ENCODE measurements around the gene VSIG10L.

VSIG10L gene

DNA sequence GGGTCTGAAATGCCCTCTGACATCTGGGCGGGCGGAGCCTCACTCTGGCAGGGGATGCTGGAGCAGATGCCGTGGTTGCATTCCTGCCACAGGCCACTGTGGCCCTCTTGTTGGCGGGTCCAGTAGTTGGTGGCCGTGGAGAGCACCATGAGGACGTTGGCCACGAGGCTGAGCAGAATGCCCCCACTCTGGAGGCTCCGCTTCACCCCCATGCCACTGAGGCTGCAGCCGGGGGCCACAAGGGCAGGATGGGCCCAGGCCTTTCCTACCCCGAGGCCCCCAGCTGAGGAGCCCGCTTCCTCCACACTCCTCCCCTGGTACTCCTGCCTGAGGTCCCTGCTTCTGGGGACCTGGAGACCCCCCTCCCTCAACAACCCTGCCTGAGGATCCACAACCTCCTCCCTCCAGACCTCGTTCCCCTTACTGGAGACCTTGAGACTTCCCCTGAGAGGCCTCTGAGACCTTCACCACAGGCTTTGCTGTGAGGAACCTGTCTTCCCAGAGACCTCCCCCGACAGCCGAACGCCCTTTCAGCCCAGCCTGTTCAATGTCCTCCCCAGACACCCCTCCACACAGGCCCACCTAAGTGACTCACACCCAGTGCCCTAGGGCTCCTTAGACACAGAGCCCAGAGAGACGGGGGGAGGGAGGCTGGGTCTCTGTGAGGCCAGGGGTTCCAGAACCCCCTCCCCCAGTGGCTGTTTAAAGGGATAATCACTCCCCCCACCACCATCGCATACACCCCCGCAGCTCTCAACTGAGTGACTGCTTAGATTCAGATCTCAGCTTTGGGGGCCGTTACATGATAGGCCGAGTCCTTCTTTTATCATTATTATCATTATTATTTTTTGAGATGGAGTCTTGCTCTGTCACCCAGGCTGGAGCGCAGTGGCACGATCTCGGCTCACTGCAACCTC lies 26.7 kb upstream of the VSIG10L start, which contains the start of gene CLDND2:
Gene CLDND2 (minus strand): TSS at position 638 of the 917 bp plus-strand sequence. CDS start 426 bp downstream, at position 212.
- TF ChIP-seq GATA3 (IDR thresholded peaks at IDR 0.05; ENCODE audit: low read depth, low read length) = no peak

GRCh38 chr19:51367565-51368365 lies 25.8 kb upstream of the VSIG10L start:
- no peak for TF ChIP-seq GATA2 (IDR thresholded peaks at IDR 0.05; ENCODE audit: low read depth, low read length)
- TF ChIP-seq GATA3 (IDR thresholded peaks at IDR 0.05; ENCODE audit: low read depth, low read length) = no peak

DNA sequence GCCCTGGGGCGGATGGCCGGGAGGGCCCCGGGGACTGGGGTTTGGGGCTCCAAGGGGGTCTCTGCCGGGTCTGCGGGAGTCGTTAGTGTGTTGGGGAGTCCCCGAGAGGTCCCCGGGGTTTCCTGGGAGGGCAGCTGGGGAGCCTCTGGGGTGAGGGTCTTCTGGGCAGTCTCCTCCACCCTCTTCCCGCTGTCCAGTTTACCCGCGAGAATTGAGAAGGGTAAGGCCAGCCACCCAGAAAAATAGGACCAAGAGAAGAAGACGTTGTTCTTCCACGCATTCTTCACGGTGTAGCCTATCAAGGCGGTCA lies 25.3 kb upstream of the VSIG10L start:
- TF ChIP-seq GATA2 (IDR thresholded peaks at IDR 0.05; ENCODE audit: low read depth, low read length) = no peak
- no peak for TF ChIP-seq GATA3 (IDR thresholded peaks at IDR 0.05; ENCODE audit: low read depth, low read length)

DNA sequence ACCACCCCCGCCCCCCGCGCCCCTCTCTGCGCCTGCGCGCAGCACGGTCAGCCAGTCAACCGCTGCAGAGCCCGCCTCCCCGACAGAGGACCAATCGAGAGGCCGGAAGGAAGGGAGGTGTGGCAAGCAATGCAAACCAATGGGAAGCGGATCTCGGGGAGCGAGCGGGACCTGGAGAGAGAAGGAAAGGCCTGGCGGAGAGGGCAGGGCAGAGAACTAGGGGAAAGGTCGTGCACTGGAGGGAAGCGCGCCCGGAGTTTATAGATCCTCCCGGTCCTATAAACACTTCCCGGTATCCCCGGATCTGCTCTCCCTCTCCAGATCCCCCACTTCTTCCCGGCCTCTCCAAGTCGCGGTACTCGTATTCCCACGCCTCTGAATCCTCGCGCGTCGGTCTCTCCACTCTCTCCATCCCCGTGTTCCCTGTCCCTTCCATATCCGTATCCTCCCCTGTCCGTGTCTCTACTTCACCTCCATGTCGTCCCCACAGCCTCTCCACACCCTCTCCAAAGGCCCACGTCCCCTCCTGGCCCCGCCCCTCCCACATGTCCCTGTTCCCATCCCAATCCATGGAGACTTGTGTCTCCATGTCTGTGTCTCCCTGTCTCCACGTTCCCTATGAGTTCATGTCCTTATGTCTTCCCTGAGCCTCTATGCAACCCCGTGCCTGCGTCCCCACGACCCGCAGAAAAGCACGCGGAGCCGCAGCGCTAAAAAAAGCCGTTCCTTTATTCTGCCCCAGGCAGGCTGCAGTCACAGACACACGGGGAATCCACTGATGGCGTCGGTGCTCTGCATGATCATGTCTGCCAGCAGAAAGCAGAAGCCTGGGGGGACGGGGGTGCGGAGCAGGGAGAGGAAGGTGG lies 24.7 kb upstream of the VSIG10L start:
- no peak for TF ChIP-seq GATA3 (IDR thresholded peaks at IDR 0.05; ENCODE audit: low read depth, low read length)
- no peak for TF ChIP-seq GATA2 (IDR thresholded peaks at IDR 0.05; ENCODE audit: low read depth, low read length)

DNA sequence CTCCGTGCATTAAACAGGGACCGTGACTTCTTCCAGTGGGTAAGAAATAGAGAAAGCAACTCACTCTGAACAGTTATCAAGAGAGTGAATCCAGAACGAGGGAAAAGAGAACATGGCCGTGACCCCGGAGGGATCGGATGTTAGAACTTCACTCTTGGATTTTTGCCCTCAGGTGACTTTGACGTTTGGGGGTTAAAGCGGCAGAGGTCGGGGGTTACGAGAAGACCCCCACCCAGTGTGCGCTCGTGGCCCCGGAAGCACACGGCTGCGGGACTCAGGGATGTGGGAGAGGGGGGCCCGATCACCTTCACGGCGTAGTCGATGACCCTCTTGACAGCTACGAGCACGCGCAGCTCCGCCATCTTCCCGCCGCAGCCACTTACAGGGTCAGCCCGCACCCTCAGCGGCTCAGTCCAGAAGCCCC lies 24.0 kb upstream of the VSIG10L start, which contains the start of gene ETFB:
Gene ETFB (minus strand): TSS at position 424 of the 424 bp plus-strand sequence. CDS start 62 bp downstream, at position 362.
- TF ChIP-seq GATA2 (IDR thresholded peaks at IDR 0.05; ENCODE audit: low read depth, low read length) (no peak), GATA3 (IDR thresholded peaks at IDR 0.05; ENCODE audit: low read depth, low read length) (no peak)

DNA sequence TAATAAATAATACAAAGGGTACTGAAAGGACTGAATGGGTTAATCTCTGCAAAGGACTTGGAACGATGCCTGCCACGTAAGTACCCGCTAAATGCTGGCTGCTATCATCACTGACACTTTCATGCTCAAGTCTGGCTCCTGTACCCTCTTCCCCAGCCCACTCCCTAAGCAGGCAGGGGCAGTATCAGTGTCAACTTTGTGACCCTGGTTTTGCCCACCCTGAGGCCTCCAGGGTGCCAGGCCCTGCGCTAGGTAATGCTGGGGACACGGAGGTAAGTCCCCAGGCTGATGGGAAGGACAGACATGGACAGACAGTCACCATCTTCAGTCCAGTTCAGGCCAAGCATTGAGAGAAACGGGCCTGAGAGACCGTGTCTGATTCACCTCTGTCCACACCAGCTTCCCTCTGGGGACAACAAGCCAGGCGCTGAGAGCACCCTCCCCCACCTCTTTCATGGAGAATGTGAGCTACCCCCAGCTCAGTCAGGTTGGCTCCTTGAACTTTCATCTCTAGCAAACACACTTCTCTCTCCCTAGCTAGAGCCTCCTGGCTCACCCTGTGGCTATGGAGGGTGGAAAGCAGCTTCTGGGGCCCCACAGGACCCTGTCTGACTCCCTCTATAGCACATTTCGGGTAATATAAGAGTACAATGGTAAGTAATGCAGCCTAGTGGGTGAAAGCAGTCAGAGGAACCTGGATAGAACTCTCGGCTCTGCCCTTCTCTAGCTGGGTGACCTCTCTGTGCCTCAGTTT lies 23.4 kb upstream of the VSIG10L start:
- TF ChIP-seq GATA2 (IDR thresholded peaks at IDR 0.05; ENCODE audit: low read depth, low read length) (no peak), GATA3 (IDR thresholded peaks at IDR 0.05; ENCODE audit: low read depth, low read length) (no peak)

- TF ChIP-seq GATA2 (IDR thresholded peaks at IDR 0.05; ENCODE audit: low read depth, low read length) (no peak), GATA3 (IDR thresholded peaks at IDR 0.05; ENCODE audit: low read depth, low read length) (no peak)
Observed at GRCh38 chr19:51364200-51365106, 22.5 kb upstream of the VSIG10L start.

GRCh38 chr19:51361239-51361638 lies 19.3 kb upstream of the VSIG10L start:
- TF ChIP-seq GATA3 (IDR thresholded peaks at IDR 0.05; ENCODE audit: low read depth, low read length) = no peak
- TF ChIP-seq GATA2 (IDR thresholded peaks at IDR 0.05; ENCODE audit: low read depth, low read length) = no peak

DNA sequence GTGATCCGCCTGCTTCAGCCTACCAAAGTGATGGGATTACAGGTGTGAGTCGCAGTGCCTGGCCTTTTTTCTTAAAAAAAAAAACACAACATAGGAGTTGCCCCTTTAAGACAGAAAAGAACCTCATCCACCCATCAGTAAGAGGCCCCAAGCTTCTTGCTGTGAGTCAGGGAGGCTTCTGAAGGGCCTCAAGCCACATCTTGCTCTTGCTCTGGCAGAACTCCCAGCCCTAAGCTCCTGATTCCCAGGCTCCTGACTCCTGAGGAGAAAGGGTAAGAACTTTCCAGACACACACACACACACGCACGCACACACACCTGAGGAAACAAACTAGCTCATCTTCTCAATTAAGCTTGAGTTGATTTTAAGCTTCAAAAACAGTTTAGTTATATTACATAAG lies 17.4 kb upstream of the VSIG10L start:
- TF ChIP-seq GATA3 (IDR thresholded peaks at IDR 0.05; ENCODE audit: low read depth, low read length) (no peak), GATA2 (IDR thresholded peaks at IDR 0.05; ENCODE audit: low read depth, low read length) (no peak)

- TF ChIP-seq GATA3 (IDR thresholded peaks at IDR 0.05; ENCODE audit: low read depth, low read length) (no peak), GATA2 (IDR thresholded peaks at IDR 0.05; ENCODE audit: low read depth, low read length) (no peak)
Observed at GRCh38 chr19:51357952-51358351, 16.0 kb upstream of the VSIG10L start.

GRCh38 chr19:51356159-51356801 lies 14.3 kb upstream of the VSIG10L start:
- TF ChIP-seq GATA3 (IDR thresholded peaks at IDR 0.05; ENCODE audit: low read depth, low read length) (no peak), GATA2 (IDR thresholded peaks at IDR 0.05; ENCODE audit: low read depth, low read length) (no peak)

DNA sequence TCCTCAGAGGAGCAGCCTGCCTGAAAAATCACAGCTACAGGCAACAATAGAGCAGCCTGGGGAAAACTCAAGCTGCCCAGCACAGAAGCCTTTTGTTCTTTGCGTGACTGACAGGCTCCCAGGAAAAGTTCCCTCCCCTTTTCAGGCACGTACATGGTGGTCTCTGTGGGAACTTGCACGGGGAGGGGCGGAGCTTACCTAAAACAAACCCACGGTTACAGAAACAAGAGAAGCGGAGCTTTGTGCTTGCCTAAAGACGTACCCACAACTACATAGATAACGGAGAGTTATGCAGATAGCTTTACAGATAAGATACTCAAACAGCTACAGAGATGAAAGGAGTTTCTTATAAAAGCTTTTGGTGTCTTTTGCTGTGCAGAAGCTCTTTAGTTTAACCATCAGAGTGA lies 12.8 kb upstream of the VSIG10L start:
- no peak for TF ChIP-seq GATA2 (IDR thresholded peaks at IDR 0.05; ENCODE audit: low read depth, low read length)
- no peak for TF ChIP-seq GATA3 (IDR thresholded peaks at IDR 0.05; ENCODE audit: low read depth, low read length)

Data from SH-SY5Y (cell line).